C4-2B (cell line): ENCODE results near the gene MBNL3.

Experiments
- H3K27ac ChIP-seq: fragments of 450-650 bp; 2 replicates; pipeline ENCODE4 v1.5.1; 2017
- CTCF ChIP-seq: fragments of 450-650 bp; conservative IDR thresholded peaks from 2 replicates; pipeline ENCODE4 v1.5.1; 2017; ENCODE audit warnings: mild to moderate bottlenecking
- ZFX ChIP-seq: fragments of 450-650 bp; IDR thresholded peaks from 2 replicates; pipeline ENCODE4 v1.6.1; 2017

The MBNL3 gene

DNA sequence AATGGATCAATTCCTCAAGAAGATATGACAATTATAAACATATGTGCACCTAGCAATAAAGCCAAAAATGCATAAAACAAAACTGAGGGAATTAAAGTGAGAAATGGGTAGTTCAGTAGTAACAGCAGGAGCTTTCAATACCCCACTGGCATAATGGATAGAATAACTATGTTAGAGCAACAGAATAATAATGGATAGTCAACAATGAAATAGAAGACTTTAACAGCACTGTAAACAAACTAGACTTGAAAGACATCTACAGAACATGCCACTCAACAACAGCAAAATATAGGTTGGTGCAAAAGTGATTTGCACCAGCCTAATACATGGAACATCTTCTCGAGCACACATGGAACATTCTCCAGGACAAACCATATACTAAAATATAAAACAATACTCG lies 20.0 kb upstream of the MBNL3 start:
- H3K27ac ChIP-seq, result no peak overlapping the region
- no peak for TF ChIP-seq CTCF
- TF ChIP-seq ZFX, result no peak

DNA sequence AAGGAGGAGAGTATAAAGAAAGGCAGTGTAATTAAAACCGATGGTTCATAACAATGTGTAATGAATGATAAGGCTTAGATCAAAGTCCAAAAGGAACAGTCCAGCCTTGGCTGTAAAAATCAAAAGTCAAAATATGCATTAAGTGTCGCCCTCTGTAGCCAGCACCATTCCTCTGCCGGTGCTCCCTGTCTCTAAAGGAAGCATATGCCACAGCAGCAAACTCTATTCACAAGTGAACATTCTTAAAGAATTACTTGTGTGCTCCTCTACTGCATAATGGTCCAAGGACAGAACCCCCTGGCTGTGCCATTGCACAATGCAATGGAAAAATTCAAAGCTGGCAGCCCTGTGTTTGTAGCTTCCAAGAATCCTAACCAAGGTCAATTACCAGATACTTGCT lies 16.3 kb upstream of the MBNL3 start:
- TF ChIP-seq CTCF, result no peak
- no peak for TF ChIP-seq ZFX
- no peak overlapping the region for H3K27ac ChIP-seq

DNA sequence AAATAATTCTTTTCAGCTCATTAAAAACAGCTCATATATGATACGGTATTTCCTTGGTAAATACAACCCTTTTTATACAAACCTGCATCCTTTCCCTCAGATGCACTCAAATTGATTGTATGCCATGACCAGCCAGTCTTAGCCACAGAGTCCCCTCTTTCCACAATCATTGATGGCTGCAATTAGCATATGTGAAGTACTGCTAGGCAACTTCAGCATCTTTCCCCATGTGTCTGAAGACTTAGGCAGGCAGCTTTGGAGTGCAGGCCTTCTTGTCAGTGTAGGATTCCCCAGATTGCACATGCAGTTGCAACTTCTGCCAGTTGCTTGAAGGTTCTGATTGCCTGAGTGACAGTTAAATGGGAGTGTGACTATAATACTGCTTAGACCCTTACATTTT lies 15.6 kb upstream of the MBNL3 start:
- H3K27ac ChIP-seq, result no peak overlapping the region
- TF ChIP-seq ZFX, result no peak
- TF ChIP-seq CTCF, result no peak

GRCh38 chrX:132501606-132502005 lies 12.8 kb upstream of the MBNL3 start:
- H3K27ac ChIP-seq, result no peak overlapping the region
- no peak for TF ChIP-seq CTCF
- TF ChIP-seq ZFX, result no peak

DNA sequence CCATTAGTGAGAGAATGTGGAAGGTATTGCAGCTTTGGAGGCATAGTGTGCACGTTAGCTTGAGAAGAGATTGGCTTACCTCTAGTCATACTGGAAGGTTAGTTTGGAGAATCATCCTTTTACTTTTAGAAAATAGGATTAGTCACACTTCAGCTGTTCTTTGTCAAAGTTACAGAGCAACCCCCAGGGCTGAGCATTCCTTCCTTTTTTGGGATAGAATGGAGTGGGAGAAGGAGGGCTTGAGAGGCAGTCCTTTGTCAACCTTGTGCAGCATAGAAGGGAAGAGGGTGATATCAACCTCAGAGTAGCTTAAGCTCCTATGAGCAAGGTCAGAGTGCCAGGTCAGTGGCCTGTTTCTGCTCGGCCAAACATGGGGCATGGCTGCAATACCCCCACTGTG lies 8.6 kb upstream of the MBNL3 start:
- no peak overlapping the region for H3K27ac ChIP-seq
- TF ChIP-seq ZFX (no peak), CTCF (no peak)

GRCh38 chrX:132493095-132493494 lies 4.3 kb upstream of the MBNL3 start:
- no peak overlapping the region for H3K27ac ChIP-seq
- TF ChIP-seq CTCF (no peak), ZFX (no peak)

- TF ChIP-seq ZFX, result no peak
- TF ChIP-seq CTCF, result peak; percentile 1; the same call in 1 of the 2 replicates
- H3K27ac ChIP-seq, result no peak overlapping the region; the same call in 1 of the 2 replicates
Observed at GRCh38 chrX:132491191-132491590, 2.4 kb upstream of the MBNL3 start.
